H9 (cell line): ENCODE results near the gene LPCAT3. TPM values are rescaled to one million over a fixed set of nuclear protein-coding genes. Genes with fewer than 3 reads are reported as not detected.

Experiments
- DNase-seq: peaks from one replicate; pipeline ENCODE4 v3.0.0-alpha.2; 2017
- H2AFZ ChIP-seq: one replicate; pipeline ENCODE4 v1.6.1; 2013; ENCODE audit warnings: mild to moderate bottlenecking, low read length, control low read depth, moderate library complexity
- H2AK5ac ChIP-seq: 2 replicates; pipeline ENCODE4 v1.6.1; 2013; ENCODE audit warnings: low read length, control low read depth, mixed read lengths; ENCODE audit not compliant: insufficient read length
- H2BK120ac ChIP-seq: one replicate; pipeline ENCODE4 v1.6.1; 2013; ENCODE audit warnings: low read depth, mild to moderate bottlenecking, low read length, control low read depth, inconsistent platforms; ENCODE audit not compliant: poor library complexity, severe bottlenecking
- H2BK12ac ChIP-seq: 2 replicates; pipeline ENCODE4 v1.6.1; 2013; ENCODE audit warnings: low read length, control low read depth, mixed read lengths, low read depth; ENCODE audit not compliant: insufficient read length
- H2BK15ac ChIP-seq: 2 replicates; pipeline ENCODE4 v1.6.1; 2013; ENCODE audit warnings: low read depth, low read length, control low read depth
- H2BK20ac ChIP-seq: one replicate; pipeline ENCODE4 v1.6.1; 2013; ENCODE audit warnings: low read depth, mild to moderate bottlenecking, low read length, control low read depth, inconsistent platforms; ENCODE audit not compliant: poor library complexity, severe bottlenecking
- H2BK5ac ChIP-seq: 2 replicates; pipeline ENCODE4 v1.6.1; 2013; ENCODE audit warnings: low read length, control low read depth, mixed read lengths; ENCODE audit not compliant: insufficient read length
- H3K14ac ChIP-seq: 2 replicates; pipeline ENCODE4 v1.6.1; 2013; ENCODE audit warnings: low read length, control low read depth; ENCODE audit not compliant: insufficient read depth
- H3K18ac ChIP-seq: 2 replicates; pipeline ENCODE4 v1.6.1; 2013; ENCODE audit warnings: low read depth, mild to moderate bottlenecking, mixed read lengths, low read length, control low read depth; ENCODE audit not compliant: insufficient read length
- H3K23ac ChIP-seq: 2 replicates; pipeline ENCODE4 v1.6.1; 2013; ENCODE audit warnings: low read length, control low read depth, mixed read lengths, low read depth; ENCODE audit not compliant: insufficient read length
- H3K23me2 ChIP-seq: 2 replicates; pipeline ENCODE4 v1.6.1; 2013; ENCODE audit warnings: low read depth, mild to moderate bottlenecking, mixed read lengths, low read length, control low read depth; ENCODE audit not compliant: insufficient read length, poor library complexity, severe bottlenecking
- H3K27ac ChIP-seq: 2 replicates; pipeline ENCODE4 v1.5.1; 2013; ENCODE audit warnings: low read length, control low read depth, mixed read lengths, low read depth; ENCODE audit not compliant: insufficient read length
- H3K27me3 ChIP-seq: 2 replicates; pipeline ENCODE4 v1.6.1; 2013; ENCODE audit warnings: low read length, control low read depth, inconsistent platforms; ENCODE audit not compliant: insufficient read depth
- H3K4ac ChIP-seq: 2 replicates; pipeline ENCODE4 v1.6.1; 2013; ENCODE audit warnings: low read depth, mild to moderate bottlenecking, control low read depth, inconsistent platforms, low read length, moderate library complexity
- H3K4me1 ChIP-seq: 2 replicates; pipeline ENCODE4 v1.6.1; 2013; ENCODE audit warnings: low read length, control low read depth, inconsistent platforms; ENCODE audit not compliant: insufficient read depth
- H3K4me2 ChIP-seq: 2 replicates; pipeline ENCODE4 v1.6.1; 2013; ENCODE audit warnings: low read length, control low read depth, mixed read lengths; ENCODE audit not compliant: insufficient read length, insufficient read depth
- H3K56ac ChIP-seq: 2 replicates; pipeline ENCODE4 v1.6.1; 2013; ENCODE audit warnings: low read depth, mild to moderate bottlenecking, mixed read lengths, low read length, control low read depth; ENCODE audit not compliant: insufficient read length
- H3K79me1 ChIP-seq: 2 replicates; pipeline ENCODE4 v1.6.1; 2013; ENCODE audit warnings: low read depth, mild to moderate bottlenecking, moderate library complexity, low read length, control low read depth, inconsistent platforms; ENCODE audit not compliant: insufficient read depth, poor library complexity, severe bottlenecking
- H3K79me2 ChIP-seq: 2 replicates; pipeline ENCODE4 v1.6.1; 2013; ENCODE audit warnings: low read length, control low read depth, inconsistent platforms; ENCODE audit not compliant: insufficient read depth
- H3K9ac ChIP-seq: 2 replicates; pipeline ENCODE4 v1.6.1; 2013; ENCODE audit warnings: low read length, control low read depth, mixed read lengths; ENCODE audit not compliant: insufficient read length; ENCODE audit errors: extremely low read depth
- H3K9me3 ChIP-seq: one replicate; pipeline ENCODE4 v1.6.1; 2013; ENCODE audit warnings: low read depth, low read length, inconsistent platforms; ENCODE audit not compliant: control insufficient read depth
- H3T11ph ChIP-seq: one replicate; pipeline ENCODE4 v1.6.1; 2013; ENCODE audit warnings: mild to moderate bottlenecking, low read length, control low read depth, inconsistent platforms
- H4K20me1 ChIP-seq: one replicate; pipeline ENCODE4 v1.6.1; 2013; ENCODE audit not compliant: control insufficient read depth, insufficient read length, insufficient read depth
- H4K5ac ChIP-seq: 2 replicates; pipeline ENCODE4 v1.6.1; 2013; ENCODE audit warnings: low read depth, mild to moderate bottlenecking, mixed read lengths, low read length, control low read depth; ENCODE audit not compliant: insufficient read length
- H4K8ac ChIP-seq: replicated peaks from 2 replicates; pipeline ENCODE4 v1.6.1; 2013; ENCODE audit warnings: low read length, control low read depth, mixed read lengths, low read depth; ENCODE audit not compliant: insufficient read length
- H4K91ac ChIP-seq: 2 replicates; pipeline ENCODE4 v1.6.1; 2013; ENCODE audit warnings: low read depth, mild to moderate bottlenecking, moderate library complexity, mixed read lengths, low read length, control low read depth; ENCODE audit not compliant: insufficient read length
- H3K27ac Mint-ChIP-seq, 3 experiments: 2 replicates in 2 of 3; 3 replicates in 1 of 3; pipeline ENCODE4 v1.8.0; 2020 to 2021; ENCODE audit warnings: mixed read lengths in 3 of 3, mild to moderate bottlenecking in 1 of 3, moderate library complexity in 1 of 3
- H3K27me3 Mint-ChIP-seq: 2 replicates; pipeline ENCODE4 v1.8.0; 2021; ENCODE audit warnings: low read depth, mild to moderate bottlenecking, moderate library complexity, mixed read lengths
- H3K36me3 Mint-ChIP-seq, 3 experiments: 2 replicates in 2 of 3; 3 replicates in 1 of 3; pipeline ENCODE4 v1.8.0; 2020 to 2021; ENCODE audit warnings: low read depth in 3 of 3, mixed read lengths in 3 of 3; ENCODE audit not compliant: insufficient read depth in 1 of 3
- H3K4me1 Mint-ChIP-seq, 2 experiments: 2 replicates each; pipeline ENCODE4 v1.8.0; 2020; ENCODE audit warnings: mixed read lengths in 2 of 2
- H3K4me3 Mint-ChIP-seq, 2 experiments: 2 replicates in 1 of 2; 3 replicates in 1 of 2; pipeline ENCODE4 v1.8.0; 2020 to 2021; ENCODE audit warnings: mild to moderate bottlenecking in 2 of 2, mixed read lengths in 2 of 2, moderate library complexity in 1 of 2
- H3K9me3 Mint-ChIP-seq, 2 experiments: 2 replicates in 1 of 2; 3 replicates in 1 of 2; pipeline ENCODE4 v1.8.0; 2020; ENCODE audit warnings: mild to moderate bottlenecking in 2 of 2, mixed read lengths in 2 of 2, moderate library complexity in 1 of 2
- WGBS: extraction: QIAGEN DNeasy Blood & Tissue Kit; methylation state at CpG from one replicate; pipeline ENCODE4 v1.1.7; 2013; ENCODE audit warnings: missing lambda C conversion rate, low lambda C conversion rate, mixed read lengths; ENCODE audit not compliant: insufficient read length; ENCODE audit errors: extremely low coverage; 5-methylcytosine and 5-hydroxymethylcytosine counted together
- total RNA-seq: library from RNA; stranded (reverse); gene quantifications from 2 replicates; pipeline ENCODE4 v1.2.1, GENCODE V29; 2021
- TF ChIP-seq, protein P1 (sequence below): fragments of 200-600 bp; sonication (generic); conservative IDR thresholded peaks from 3 replicates; pipeline ENCODE4 v1.8.0; 2021; ENCODE audit warnings: antibody characterized with exemption, mild to moderate bottlenecking

Gene LPCAT3
- total RNA-seq, 1 experiment from 2014 or later = 47.7 TPM

DNA sequence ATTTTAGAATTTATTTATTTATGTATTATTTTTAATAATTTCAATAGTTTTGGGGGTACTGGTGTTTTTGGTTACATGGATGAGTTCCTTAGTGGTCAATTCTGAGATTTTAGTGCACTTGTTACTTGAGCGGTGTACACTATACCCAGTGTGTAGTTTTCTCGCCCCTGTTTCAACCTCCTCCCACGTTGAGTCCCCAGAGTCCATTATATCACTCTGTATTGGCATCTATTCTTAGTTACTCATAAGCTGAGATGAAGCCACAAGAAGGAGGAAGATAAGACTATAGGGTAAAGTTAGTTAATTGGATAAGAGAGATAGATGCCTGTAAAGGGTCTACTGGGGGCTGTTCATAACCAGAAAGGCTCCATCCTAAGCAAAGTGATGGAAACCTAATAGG is 46.2 kb upstream of the LPCAT3 start:
- Histone ChIP-seq H3K56ac (no peak overlapping the region), H3K9ac (no peak overlapping the region), H3K23me2 (no peaks in the 10 kb centered on the region), H2BK20ac (no peak overlapping the region), H3K27me3 (no peaks in the 10 kb centered on the region), H2AFZ (no peak overlapping the region), H3K23ac (no peak overlapping the region), H4K5ac (no peak overlapping the region), H2BK5ac (no peak overlapping the region), H3K79me1 (no peaks in the 10 kb centered on the region), H2BK15ac (no peak overlapping the region), H2AK5ac (no peak overlapping the region), H3K18ac (no peak overlapping the region), H3K14ac (no peak overlapping the region), H4K8ac (no peak overlapping the region), H4K20me1 (no peaks in the 10 kb centered on the region), H4K91ac (no peak overlapping the region), H3K27ac (no peak overlapping the region), H3K79me2 (0 out of 2 replicates have a peak, but pooled peaks cover 2% of the 10 kb centered on the region), H3T11ph (no peak overlapping the region), H3K4me2 (no peak overlapping the region), H3K4ac (no peak overlapping the region), H2BK120ac (no peak overlapping the region), H3K9me3 (no peaks in the 10 kb centered on the region), H3K4me1 (no peaks in the 10 kb centered on the region; the same call in 1 of the 2 replicates), H2BK12ac (no peak overlapping the region)
- Mint-ChIP-seq H3K9me3 (no peaks in the 10 kb centered on the region; a peak in 2 of 5 replicates), H3K27me3 (peaks cover 9% of the 10 kb centered on the region), H3K36me3 (no peaks in the 10 kb centered on the region), H3K4me1 (peaks cover 14 to 16% of the 10 kb centered on the region in 2 experiments), H3K4me3 (no peak overlapping the region), H3K27ac (no peak overlapping the region)
- WGBS = no CpG with 5 or more reads among the region's 3 CpGs
- no peak for DNase-seq
- TF ChIP-seq, protein P1, sequence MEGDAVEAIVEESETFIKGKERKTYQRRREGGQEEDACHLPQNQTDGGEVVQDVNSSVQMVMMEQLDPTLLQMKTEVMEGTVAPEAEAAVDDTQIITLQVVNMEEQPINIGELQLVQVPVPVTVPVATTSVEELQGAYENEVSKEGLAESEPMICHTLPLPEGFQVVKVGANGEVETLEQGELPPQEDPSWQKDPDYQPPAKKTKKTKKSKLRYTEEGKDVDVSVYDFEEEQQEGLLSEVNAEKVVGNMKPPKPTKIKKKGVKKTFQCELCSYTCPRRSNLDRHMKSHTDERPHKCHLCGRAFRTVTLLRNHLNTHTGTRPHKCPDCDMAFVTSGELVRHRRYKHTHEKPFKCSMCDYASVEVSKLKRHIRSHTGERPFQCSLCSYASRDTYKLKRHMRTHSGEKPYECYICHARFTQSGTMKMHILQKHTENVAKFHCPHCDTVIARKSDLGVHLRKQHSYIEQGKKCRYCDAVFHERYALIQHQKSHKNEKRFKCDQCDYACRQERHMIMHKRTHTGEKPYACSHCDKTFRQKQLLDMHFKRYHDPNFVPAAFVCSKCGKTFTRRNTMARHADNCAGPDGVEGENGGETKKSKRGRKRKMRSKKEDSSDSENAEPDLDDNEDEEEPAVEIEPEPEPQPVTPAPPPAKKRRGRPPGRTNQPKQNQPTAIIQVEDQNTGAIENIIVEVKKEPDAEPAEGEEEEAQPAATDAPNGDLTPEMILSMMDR = no peak
